GM12874 (cell line): ENCODE measurements around the gene CMTM4.

Experiments used
- TF ChIP-seq, protein P1 (sequence below): IDR thresholded peaks from 2 replicates; pipeline ENCODE4 v1.5.1; 2011; ENCODE audit warnings: low read depth, mild to moderate bottlenecking, control low read depth, low read length, moderate library complexity; ENCODE audit not compliant: insufficient read depth

CMTM4 gene

DNA sequence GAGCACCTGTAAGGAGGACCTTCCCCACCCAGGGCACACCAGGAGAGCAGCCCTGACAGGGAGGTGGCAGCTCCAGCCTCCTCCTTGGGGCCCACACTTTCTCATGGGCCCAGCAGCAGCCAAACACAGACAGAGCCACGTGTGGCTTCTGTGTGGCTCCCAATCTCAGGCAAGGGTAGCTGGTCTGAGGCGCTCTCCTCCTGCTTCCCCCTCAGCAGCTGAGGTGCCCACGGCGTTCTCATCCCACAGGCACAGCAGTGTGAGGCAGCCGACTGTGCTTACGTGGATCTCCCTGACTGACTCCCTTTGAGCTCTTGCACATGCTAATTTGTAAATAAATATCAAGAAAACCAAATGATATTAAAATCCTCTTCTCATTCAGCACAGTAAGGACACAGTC is 61.1 kb downstream of the CMTM4 start:
- TF ChIP-seq, protein P1, sequence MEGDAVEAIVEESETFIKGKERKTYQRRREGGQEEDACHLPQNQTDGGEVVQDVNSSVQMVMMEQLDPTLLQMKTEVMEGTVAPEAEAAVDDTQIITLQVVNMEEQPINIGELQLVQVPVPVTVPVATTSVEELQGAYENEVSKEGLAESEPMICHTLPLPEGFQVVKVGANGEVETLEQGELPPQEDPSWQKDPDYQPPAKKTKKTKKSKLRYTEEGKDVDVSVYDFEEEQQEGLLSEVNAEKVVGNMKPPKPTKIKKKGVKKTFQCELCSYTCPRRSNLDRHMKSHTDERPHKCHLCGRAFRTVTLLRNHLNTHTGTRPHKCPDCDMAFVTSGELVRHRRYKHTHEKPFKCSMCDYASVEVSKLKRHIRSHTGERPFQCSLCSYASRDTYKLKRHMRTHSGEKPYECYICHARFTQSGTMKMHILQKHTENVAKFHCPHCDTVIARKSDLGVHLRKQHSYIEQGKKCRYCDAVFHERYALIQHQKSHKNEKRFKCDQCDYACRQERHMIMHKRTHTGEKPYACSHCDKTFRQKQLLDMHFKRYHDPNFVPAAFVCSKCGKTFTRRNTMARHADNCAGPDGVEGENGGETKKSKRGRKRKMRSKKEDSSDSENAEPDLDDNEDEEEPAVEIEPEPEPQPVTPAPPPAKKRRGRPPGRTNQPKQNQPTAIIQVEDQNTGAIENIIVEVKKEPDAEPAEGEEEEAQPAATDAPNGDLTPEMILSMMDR = no peak

DNA sequence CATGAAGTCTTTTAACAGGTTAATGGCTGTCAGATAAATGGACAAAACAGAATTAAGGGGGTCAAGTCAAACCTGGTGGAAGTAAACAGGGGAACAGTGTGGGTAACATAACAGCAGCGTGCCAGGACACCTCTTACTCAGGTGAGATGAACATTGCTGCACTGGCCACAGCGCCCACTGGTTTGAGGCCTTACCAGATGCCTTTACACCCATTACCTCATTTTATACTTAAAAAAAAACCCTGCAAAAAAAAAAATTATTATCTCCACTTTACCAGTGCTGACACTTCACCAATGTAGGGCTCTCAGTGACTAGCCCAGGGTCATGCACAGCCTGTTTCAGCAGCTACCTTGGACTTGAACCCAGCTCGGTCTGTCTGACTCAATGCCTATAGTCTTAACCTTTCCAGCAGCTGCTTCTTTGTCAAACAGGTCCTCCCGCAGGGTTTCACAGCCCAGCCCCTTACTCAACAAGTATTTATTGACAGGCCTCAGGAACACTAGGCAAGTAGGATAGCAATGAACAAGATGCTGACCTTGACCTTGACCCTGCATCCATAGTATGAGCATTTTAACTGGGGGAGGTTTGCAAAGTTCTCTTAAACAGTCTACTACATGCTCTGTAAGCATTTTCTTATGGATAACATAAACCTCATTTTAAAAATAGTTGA is 61.9 kb downstream of the CMTM4 start:
- TF ChIP-seq, protein P1 = no peak

DNA sequence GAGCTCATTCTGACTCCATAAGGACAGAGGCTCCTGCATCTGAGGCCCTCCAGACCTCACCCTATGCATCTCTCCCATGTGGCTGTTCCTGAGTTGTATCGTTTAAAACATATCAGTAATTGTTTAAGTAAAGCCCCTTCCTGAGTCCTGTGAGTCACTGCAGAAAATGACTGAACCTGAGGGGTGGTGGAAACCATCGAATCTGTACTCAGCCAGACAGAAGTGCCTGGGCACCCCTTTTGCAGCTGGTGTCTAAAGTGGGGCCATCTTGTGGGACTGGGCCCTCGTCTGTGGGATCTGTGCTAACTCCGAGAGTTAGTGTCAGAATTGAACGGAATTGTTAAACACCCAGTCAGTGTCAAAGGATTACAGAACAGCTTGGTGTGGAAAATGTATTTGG is 66.7 kb downstream of the CMTM4 start:
- TF ChIP-seq, protein P1 = no peak

DNA sequence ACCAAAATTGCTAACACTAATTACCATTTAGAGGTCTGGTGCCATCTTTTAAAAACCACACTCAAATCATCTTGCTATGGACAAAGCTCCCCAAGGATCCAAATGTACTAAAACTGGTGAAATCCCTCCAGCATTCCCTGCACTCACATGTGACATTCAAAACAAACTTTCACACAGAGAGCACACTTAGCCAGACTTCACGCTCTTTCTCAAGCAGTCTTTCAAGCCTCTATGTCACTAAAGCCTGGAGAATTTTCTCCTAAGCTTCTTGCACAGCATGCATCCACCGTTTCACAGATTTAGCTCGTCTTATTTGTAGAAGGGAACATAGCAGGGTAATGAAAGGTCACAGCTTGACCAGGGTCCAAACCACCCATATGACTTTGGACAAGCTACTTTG is 72.8 kb downstream of the CMTM4 start:
- TF ChIP-seq, protein P1 = no peak

DNA sequence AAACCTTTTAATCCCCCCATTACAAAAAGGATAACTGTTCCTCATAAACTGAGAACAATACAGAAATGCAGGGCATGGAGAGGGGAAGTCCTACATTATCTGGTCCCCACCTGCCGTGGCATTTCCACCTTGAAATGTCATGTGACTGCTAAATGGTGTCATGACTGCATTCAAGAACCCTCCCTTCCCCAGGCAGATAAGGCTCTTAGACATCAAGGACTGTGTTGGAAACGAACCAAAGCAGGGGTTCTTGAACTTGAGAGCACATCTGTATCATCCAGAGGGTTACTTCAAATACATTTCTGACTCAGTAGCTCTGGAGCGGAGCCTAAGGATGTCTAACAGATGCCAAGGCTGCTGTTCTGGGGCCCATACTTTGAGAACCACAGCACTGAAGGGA is 73.7 kb downstream of the CMTM4 start:
- TF ChIP-seq, protein P1 = no peak

DNA sequence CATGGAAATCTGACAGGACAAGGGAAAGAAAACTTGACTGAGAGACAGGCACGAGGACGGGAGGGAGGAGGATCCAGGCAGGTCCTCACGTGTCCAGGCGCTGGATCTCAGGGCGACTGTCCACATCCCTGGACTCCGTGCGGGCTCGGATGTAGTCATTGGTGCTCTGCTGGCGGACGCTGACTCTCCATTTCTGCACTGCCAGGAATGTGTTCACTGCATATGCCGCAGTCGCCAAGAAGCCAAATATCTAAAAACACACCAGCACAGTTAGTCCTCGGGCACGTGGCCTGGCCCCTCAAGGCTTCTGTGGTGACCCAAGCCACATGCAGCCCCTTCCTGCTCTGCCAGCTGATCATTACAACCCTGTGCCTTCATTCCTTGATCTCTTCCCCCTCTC is 74.6 kb downstream of the CMTM4 start:
- TF ChIP-seq, protein P1 = no peak

DNA sequence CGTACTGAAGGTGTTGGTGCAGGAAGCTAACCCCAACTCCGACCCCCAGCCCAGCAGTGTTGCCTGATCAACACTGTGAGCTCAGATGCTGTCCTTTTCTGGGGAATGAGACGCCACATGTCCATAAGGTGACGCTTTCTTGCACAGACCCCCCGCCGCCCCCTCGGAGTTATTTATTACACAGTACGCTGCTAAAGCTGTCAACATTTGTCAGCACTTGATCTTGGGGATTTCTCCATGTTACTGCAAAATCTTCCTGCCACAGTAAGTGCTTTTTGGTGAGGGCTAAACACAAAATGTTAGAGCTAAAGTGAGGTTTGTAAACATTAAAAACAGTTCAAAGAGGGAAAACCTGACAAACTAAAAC is 76.1 kb downstream of the CMTM4 start:
- TF ChIP-seq, protein P1 = no peak
